ENCODE measurements around the gene CDH16. TPM values are rescaled to one million over a fixed set of nuclear protein-coding genes. Genes with fewer than 3 reads are reported as not detected.

The CDH16 gene
- total and polyA plus RNA-seq, 2 experiments from 2014 or later, result 3.2 to 4.4 TPM

- DNase-seq (ENCODE audit: low spot score), result no peak
- H3K9me3 ChIP-seq (ENCODE audit: low read depth), result no peaks in the 10 kb centered on the region
- peaks cover 31% of the 10 kb centered on the region for H3K4me1 ChIP-seq (ENCODE audit: insufficient read depth)
- H3K27ac ChIP-seq, result no peak overlapping the region
- no peaks in the 10 kb centered on the region for H3K9me2 ChIP-seq (replicated peaks; ENCODE audit: insufficient read depth)
- TF ChIP-seq EZH2phosphoT487 (IDR thresholded peaks at IDR 0.05; ENCODE audit: low read depth, severe bottlenecking, unreplicated experiment), result no peak
- WGBS (ENCODE audit: low lambda C conversion rate, missing lambda C conversion rate), result 90% methylated on average over 3 of the region's 3 CpGs
- no peaks in the 10 kb centered on the region for H3K79me2 ChIP-seq
- H3K4me2 ChIP-seq, result no peak overlapping the region
- H3K27me3 ChIP-seq, result no peaks in the 10 kb centered on the region
- H3K36me3 ChIP-seq (replicated peaks; ENCODE audit: insufficient read depth, low read depth), result no peaks in the 10 kb centered on the region
- H3K4me3 ChIP-seq, result no peak overlapping the region
- H4K20me1 ChIP-seq (ENCODE audit: insufficient read depth, poor library complexity, severe bottlenecking), result no peaks in the 10 kb centered on the region
- H2AFZ ChIP-seq, result no peak overlapping the region
Observed at GRCh38 chr16:66908116-66908515, 10.6 kb downstream of the CDH16 start.

GRCh38 chr16:66906916-66907836 is 11.5 kb downstream of the CDH16 start:
- TF ChIP-seq EZH2 (IDR thresholded peaks at IDR 0.05; ENCODE audit: borderline replicate concordance) (no peak), EZH2phosphoT487 (IDR thresholded peaks at IDR 0.05; ENCODE audit: low read depth, severe bottlenecking, unreplicated experiment) (no peak), CTCF (IDR thresholded peaks at IDR 0.05; ENCODE audit: poor library complexity) (no peak)

GRCh38 chr16:66905633-66906539 is 12.8 kb downstream of the CDH16 start:
- Histone ChIP-seq H3K9me3 (ENCODE audit: low read depth) (no peaks in the 10 kb centered on the region), H3K4me3 (no peak overlapping the region), H4K20me1 (ENCODE audit: insufficient read depth, poor library complexity, severe bottlenecking) (no peaks in the 10 kb centered on the region), H3K27ac (peak overlapping the region; percentile 95), H3K27me3 (no peaks in the 10 kb centered on the region), H3K79me2 (no peaks in the 10 kb centered on the region), H3K4me2 (peak overlapping the region; percentile 73), H3K4me1 (ENCODE audit: insufficient read depth) (peaks cover 40% of the 10 kb centered on the region), H3K9me2 (replicated peaks; ENCODE audit: insufficient read depth) (no peaks in the 10 kb centered on the region), H3K36me3 (replicated peaks; ENCODE audit: insufficient read depth, low read depth) (no peaks in the 10 kb centered on the region), H2AFZ (no peak overlapping the region)
- 70% methylated on average over 11 of the region's 11 CpGs for WGBS (ENCODE audit: low lambda C conversion rate, missing lambda C conversion rate)
- DNase-seq (ENCODE audit: low spot score), result peak; percentile 90
- TF ChIP-seq EZH2 (IDR thresholded peaks at IDR 0.05; ENCODE audit: borderline replicate concordance), result no peak
- no peak for TF ChIP-seq CTCF (IDR thresholded peaks at IDR 0.05; ENCODE audit: poor library complexity)
- TF ChIP-seq EZH2phosphoT487 (IDR thresholded peaks at IDR 0.05; ENCODE audit: low read depth, severe bottlenecking, unreplicated experiment), result no peak

More at GRCh38 chr16:66906916-66907836, 11.5 kb downstream of the CDH16 start:
- H3K4me3 ChIP-seq, result no peak overlapping the region
- H3K9me3 ChIP-seq (ENCODE audit: low read depth), result no peaks in the 10 kb centered on the region
- H2AFZ ChIP-seq, result no peak overlapping the region
- no peak overlapping the region for H3K27ac ChIP-seq
- 75% methylated on average over 7 of the region's 7 CpGs for WGBS (ENCODE audit: low lambda C conversion rate, missing lambda C conversion rate)
- no peaks in the 10 kb centered on the region for H3K9me2 ChIP-seq (replicated peaks; ENCODE audit: insufficient read depth)
- H3K27me3 ChIP-seq, result no peaks in the 10 kb centered on the region
- peaks cover 32% of the 10 kb centered on the region for H3K4me1 ChIP-seq (ENCODE audit: insufficient read depth)
- no peak for DNase-seq (ENCODE audit: low spot score)
- H3K36me3 ChIP-seq (replicated peaks; ENCODE audit: insufficient read depth, low read depth), result no peaks in the 10 kb centered on the region
- no peaks in the 10 kb centered on the region for H4K20me1 ChIP-seq (ENCODE audit: insufficient read depth, poor library complexity, severe bottlenecking)
- no peak overlapping the region for H3K4me2 ChIP-seq
- no peaks in the 10 kb centered on the region for H3K79me2 ChIP-seq

All from hepatocyte (in vitro differentiated cells).